ENCODE measurements around the gene BCKDHB.

Gene BCKDHB

GRCh38 chr6:80154160-80154559 lies 47.7 kb downstream of the BCKDHB start:
- no peak for DNase-seq

- DNase-seq: no peak
Measured at GRCh38 chr6:80156221-80156620, 49.8 kb downstream of the BCKDHB start.

- DNase-seq: no peak
Measured at GRCh38 chr6:80158478-80158989, 52.1 kb downstream of the BCKDHB start.

- DNase-seq: no peak
Measured at GRCh38 chr6:80161434-80161833, 55.0 kb downstream of the BCKDHB start.

- DNase-seq: no peak
Measured at GRCh38 chr6:80163754-80164187, 57.3 kb downstream of the BCKDHB start.

GRCh38 chr6:80165143-80165542 lies 58.7 kb downstream of the BCKDHB start:
- DNase-seq: no peak

- DNase-seq: no peak
Measured at GRCh38 chr6:80165819-80166218, 59.3 kb downstream of the BCKDHB start.

GRCh38 chr6:80170433-80170832 lies 64.0 kb downstream of the BCKDHB start:
- no peak for DNase-seq

GRCh38 chr6:80173411-80173810 lies 66.9 kb downstream of the BCKDHB start:
- no peak for DNase-seq

GRCh38 chr6:80174900-80175572 lies 68.6 kb downstream of the BCKDHB start:
- DNase-seq: no peak

GRCh38 chr6:80179695-80180094 lies 73.2 kb downstream of the BCKDHB start:
- DNase-seq: no peak

GRCh38 chr6:80181352-80182081 lies 75.0 kb downstream of the BCKDHB start:
- DNase-seq: no peak

- DNase-seq: no peak
Measured at GRCh38 chr6:80182308-80182707, 75.8 kb downstream of the BCKDHB start.

- DNase-seq: no peak
Measured at GRCh38 chr6:80183019-80183795, 76.7 kb downstream of the BCKDHB start.

GRCh38 chr6:80185492-80185891 lies 79.0 kb downstream of the BCKDHB start:
- no peak for DNase-seq

- no peak for DNase-seq
Measured at GRCh38 chr6:80186082-80186481, 79.6 kb downstream of the BCKDHB start.

- no peak for DNase-seq
Measured at GRCh38 chr6:80196906-80197305, 90.4 kb downstream of the BCKDHB start.

- DNase-seq: no peak
Measured at GRCh38 chr6:80197474-80197873, 91.0 kb downstream of the BCKDHB start.

GRCh38 chr6:80197986-80198385 lies 91.5 kb downstream of the BCKDHB start:
- DNase-seq: no peak

- DNase-seq: no peak
Measured at GRCh38 chr6:80203283-80203682, 96.8 kb downstream of the BCKDHB start.

- no peak for DNase-seq
Measured at GRCh38 chr6:80205404-80205803, 98.9 kb downstream of the BCKDHB start.

- no peak for DNase-seq
Measured at GRCh38 chr6:80206758-80207157, 100.3 kb downstream of the BCKDHB start.

- DNase-seq: no peak
Measured at GRCh38 chr6:80209430-80209829, 103.0 kb downstream of the BCKDHB start.

GRCh38 chr6:80210618-80211017 lies 104.1 kb downstream of the BCKDHB start:
- DNase-seq: no peak
